Upper lobe of left lung (tissue), 6 donors: ENCODE data around the gene SMOC2. TPM values are rescaled to one million over a fixed set of nuclear protein-coding genes. Genes with fewer than 3 reads are reported as not detected.
A peak's percentile ranks its signal among the peaks of the same experiment; 100 is the strongest.

Experiments used
- ATAC-seq, 2 donors: fragments of 200-7000 bp; cut with Tn5 transposase; one replicate each; pipeline ENCODE4 v1.9.1; 2022; ENCODE audit warnings: mild to moderate bottlenecking in 2 of 2, moderate library complexity in 2 of 2; ENCODE audit not compliant: low FRiP score in 2 of 2
- DNase-seq, 2 donors: peaks; one replicate each; pipeline ENCODE4 v3.0.0-alpha.2; 2019 to 2020
- H3K27ac ChIP-seq, 4 donors: fragments of 200-600 bp; sonication (generic); one replicate each; pipeline ENCODE4 v1.5.1; 2016 to 2019
- H3K27me3 ChIP-seq, 4 donors: fragments of 200-600 bp; sonication (generic); one replicate each; pipeline ENCODE4 v1.5.1; 2017 to 2019
- H3K36me3 ChIP-seq, 4 donors: fragments of 200-600 bp; sonication (generic); one replicate each; pipeline ENCODE4 v1.5.1; 2016 to 2019
- H3K4me1 ChIP-seq, 4 donors: fragments of 200-600 bp; sonication (generic); one replicate each; pipeline ENCODE4 v1.5.1; 2018 to 2019
- H3K4me3 ChIP-seq, 4 donors: fragments of 200-600 bp; sonication (generic); one replicate each; pipeline ENCODE4 v1.5.1; 2017 to 2019; ENCODE audit warnings: mild to moderate bottlenecking in 2 of 4, moderate library complexity in 1 of 4
- H3K9me3 ChIP-seq, 4 donors: fragments of 200-600 bp; sonication (generic); one replicate each; pipeline ENCODE4 v1.5.1; 2018 to 2019
- CTCF ChIP-seq, 6 experiments: fragments of 450-650 bp in 4 of 6; fragments of 200-600 bp in 2 of 6; sonication (generic) in 2 of 6; IDR thresholded peaks; one replicate each; pipeline ENCODE4 v1.5.1; 2016 to 2019; ENCODE audit warnings: antibody characterized with exemption in 6 of 6
- EP300 ChIP-seq, 4 donors: sonication (generic); formaldehyde crosslinking; IDR thresholded peaks; one replicate each; pipeline ENCODE4 v1.5.1; 2017; ENCODE audit warnings: antibody characterized with exemption in 4 of 4, control low read depth in 2 of 4
- POLR2A ChIP-seq, 4 donors: fragments of 450-650 bp; IDR thresholded peaks; one replicate each; pipeline ENCODE4 v1.5.1; 2016 to 2017; ENCODE audit warnings: antibody characterized with exemption in 4 of 4, mild to moderate bottlenecking in 2 of 4
- POLR2AphosphoS5 ChIP-seq, 2 donors: sonication (generic); formaldehyde crosslinking; IDR thresholded peaks; one replicate each; pipeline ENCODE4 v1.5.1; 2017; ENCODE audit warnings: antibody characterized with exemption in 2 of 2
- WGBS, 2 donors: methylation state at CpG; one replicate each; pipeline ENCODE4 v1.1.5; 2017 to 2018; 5-methylcytosine and 5-hydroxymethylcytosine counted together
- total RNA-seq, 6 donors: library from RNA; depleted of rRNA in 4 of 6; stranded (reverse); fragments of >200 nt in 4 of 6; gene quantifications; one replicate each; pipeline versions ENCODE4 v1.1.0 to v1.2.1, GENCODE V29; 2016 to 2021
- donor health status: DM: no; HTN: no; CAD: no; lungs with moderate emphysema.
- donor health status: DM: no; HTN: yes; CAD: no; lungs with severe emphysema.

SMOC2 gene
- total RNA-seq, 6 donors from 2014 or later = 1.0 to 18.9 (median 5.0) TPM

GRCh38 chr6:168451805-168452517 is 11.0 kb downstream of the SMOC2 start:
- no peak overlapping the region for H3K4me3 ChIP-seq
- H3K9me3 ChIP-seq = no peaks in the 10 kb centered on the region
- ATAC-seq (no peak), DNase-seq (no peak)
- H3K27ac ChIP-seq = no peak overlapping the region
- H3K4me1 ChIP-seq = no peaks in the 10 kb centered on the region
- 62 to 67% methylated on average over 5 of the region's 5 CpGs for WGBS, 2 donors
- no peaks in the 10 kb centered on the region for H3K36me3 ChIP-seq
- TF ChIP-seq CTCF (IDR thresholded peaks at IDR 0.05) (no peak), POLR2A (IDR thresholded peaks at IDR 0.05) (no peak), POLR2AphosphoS5 (IDR thresholded peaks at IDR 0.05) (no peak), EP300 (IDR thresholded peaks at IDR 0.05) (no peak)
- no peaks in the 10 kb centered on the region for H3K27me3 ChIP-seq

GRCh38 chr6:168452685-168453377 is 11.8 kb downstream of the SMOC2 start:
- no peaks in the 10 kb centered on the region for H3K27me3 ChIP-seq
- no peak overlapping the region for H3K4me3 ChIP-seq
- no peak overlapping the region for H3K27ac ChIP-seq
- DNase-seq (peak in 1 of 2 donors; percentile 40), ATAC-seq (peak in 1 of 2 donors; percentile 22)
- H3K9me3 ChIP-seq = no peaks in the 10 kb centered on the region
- 56 to 66% methylated on average over 13 to 18 of the region's 18 CpGs for WGBS, 2 donors
- no peaks in the 10 kb centered on the region for H3K36me3 ChIP-seq
- no peaks in the 10 kb centered on the region for H3K4me1 ChIP-seq
- no peak for TF ChIP-seq EP300 (IDR thresholded peaks at IDR 0.05)
- TF ChIP-seq POLR2A (IDR thresholded peaks at IDR 0.05) = no peak
- no peak for TF ChIP-seq POLR2AphosphoS5 (IDR thresholded peaks at IDR 0.05)
- no peak for TF ChIP-seq CTCF (IDR thresholded peaks at IDR 0.05)

GRCh38 chr6:168455847-168456530 is 15.0 kb downstream of the SMOC2 start:
- Histone ChIP-seq H3K27ac (no peak overlapping the region), H3K36me3 (no peaks in the 10 kb centered on the region), H3K4me1 (no peaks in the 10 kb centered on the region), H3K9me3 (no peaks in the 10 kb centered on the region), H3K4me3 (no peak overlapping the region), H3K27me3 (no peaks in the 10 kb centered on the region)
- DNase-seq = peak in 1 of 2 donors; percentile 75
- no peak for ATAC-seq
- WGBS, 2 donors = 88 to 90% methylated on average over 20 to 32 of the region's 32 CpGs
- TF ChIP-seq EP300 (IDR thresholded peaks at IDR 0.05) (no peak), CTCF (IDR thresholded peaks at IDR 0.05) (no peak), POLR2A (IDR thresholded peaks at IDR 0.05) (no peak), POLR2AphosphoS5 (IDR thresholded peaks at IDR 0.05) (no peak)

GRCh38 chr6:168456907-168457652 is 16.1 kb downstream of the SMOC2 start:
- H3K27me3 ChIP-seq = no peaks in the 10 kb centered on the region
- ATAC-seq (no peak), DNase-seq (peak in 1 of 2 donors; percentile 64)
- WGBS, 2 donors = 88 to 91% methylated on average over 15 to 31 of the region's 31 CpGs
- no peak overlapping the region for H3K27ac ChIP-seq
- no peaks in the 10 kb centered on the region for H3K36me3 ChIP-seq
- H3K4me3 ChIP-seq = no peak overlapping the region
- TF ChIP-seq EP300 (IDR thresholded peaks at IDR 0.05) = no peak
- TF ChIP-seq POLR2A (IDR thresholded peaks at IDR 0.05) = no peak
- TF ChIP-seq CTCF (IDR thresholded peaks at IDR 0.05) = no peak
- TF ChIP-seq POLR2AphosphoS5 (IDR thresholded peaks at IDR 0.05) = no peak
- H3K9me3 ChIP-seq = no peaks in the 10 kb centered on the region
- no peaks in the 10 kb centered on the region for H3K4me1 ChIP-seq
